Measurements from ENCODE around the gene CCN5.

DNA sequence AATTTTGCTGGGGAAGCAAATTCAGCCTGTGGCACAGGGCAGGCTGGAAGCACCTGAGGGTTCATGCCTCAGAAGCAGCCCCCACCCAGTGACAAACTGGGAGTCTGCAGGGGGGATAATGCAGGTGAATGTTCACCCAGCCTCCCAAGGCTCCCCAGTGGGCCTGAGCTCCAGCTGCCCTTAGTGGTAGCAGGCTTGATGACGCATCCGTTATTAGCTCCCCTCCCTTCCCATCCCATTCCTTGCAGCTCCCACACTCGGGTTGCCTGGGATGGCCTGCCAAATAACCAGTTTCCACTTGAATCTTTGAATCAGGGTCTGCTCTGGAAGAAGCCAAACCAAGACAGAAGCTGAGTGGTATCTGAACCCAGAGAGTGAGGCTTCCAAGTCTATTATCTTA is 46.3 kb downstream of the CCN5 start:
- TF ChIP-seq, protein P1, sequence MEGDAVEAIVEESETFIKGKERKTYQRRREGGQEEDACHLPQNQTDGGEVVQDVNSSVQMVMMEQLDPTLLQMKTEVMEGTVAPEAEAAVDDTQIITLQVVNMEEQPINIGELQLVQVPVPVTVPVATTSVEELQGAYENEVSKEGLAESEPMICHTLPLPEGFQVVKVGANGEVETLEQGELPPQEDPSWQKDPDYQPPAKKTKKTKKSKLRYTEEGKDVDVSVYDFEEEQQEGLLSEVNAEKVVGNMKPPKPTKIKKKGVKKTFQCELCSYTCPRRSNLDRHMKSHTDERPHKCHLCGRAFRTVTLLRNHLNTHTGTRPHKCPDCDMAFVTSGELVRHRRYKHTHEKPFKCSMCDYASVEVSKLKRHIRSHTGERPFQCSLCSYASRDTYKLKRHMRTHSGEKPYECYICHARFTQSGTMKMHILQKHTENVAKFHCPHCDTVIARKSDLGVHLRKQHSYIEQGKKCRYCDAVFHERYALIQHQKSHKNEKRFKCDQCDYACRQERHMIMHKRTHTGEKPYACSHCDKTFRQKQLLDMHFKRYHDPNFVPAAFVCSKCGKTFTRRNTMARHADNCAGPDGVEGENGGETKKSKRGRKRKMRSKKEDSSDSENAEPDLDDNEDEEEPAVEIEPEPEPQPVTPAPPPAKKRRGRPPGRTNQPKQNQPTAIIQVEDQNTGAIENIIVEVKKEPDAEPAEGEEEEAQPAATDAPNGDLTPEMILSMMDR (IDR thresholded peaks at IDR 0.05; ENCODE audit: low read depth, low read length), result no peak
- TF ChIP-seq MYC (IDR thresholded peaks at IDR 0.05; ENCODE audit: low read depth, low read length) (no peak), POLR2A (IDR thresholded peaks at IDR 0.05; ENCODE audit: extremely low read depth, insufficient read length) (no peak)
- TF ChIP-seq, protein P2, sequence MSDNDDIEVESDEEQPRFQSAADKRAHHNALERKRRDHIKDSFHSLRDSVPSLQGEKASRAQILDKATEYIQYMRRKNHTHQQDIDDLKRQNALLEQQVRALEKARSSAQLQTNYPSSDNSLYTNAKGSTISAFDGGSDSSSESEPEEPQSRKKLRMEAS (IDR thresholded peaks at IDR 0.05; ENCODE audit: low read depth, low read length), result no peak
